MM.1S (cell line): Measurements from ENCODE around the gene TTF1.

Source experiments
- EZH2 ChIP-seq: fragments of 300-600 bp; sonication (generic); optimal IDR thresholded peaks from 2 replicates; pipeline ENCODE3; 2017; ENCODE audit warnings: low read depth, mild to moderate bottlenecking, antibody characterized with exemption, low read length, mixed read lengths
- EZH2phosphoT487 ChIP-seq: fragments of 300-600 bp; sonication (generic); IDR thresholded peaks from 2 replicates; pipeline ENCODE4 v1.6.1; 2018; ENCODE audit warnings: antibody characterized with exemption, low read length
- TF ChIP-seq, protein P1 (sequence below): fragments of 300-600 bp; sonication (generic); IDR thresholded peaks from 2 replicates; pipeline ENCODE4 v1.5.1; 2016; ENCODE audit warnings: antibody characterized with exemption, low read length, mixed read lengths

GRCh38 chr9:132364068-132364467 is 42.6 kb downstream of the TTF1 start:
- TF ChIP-seq, protein P1, sequence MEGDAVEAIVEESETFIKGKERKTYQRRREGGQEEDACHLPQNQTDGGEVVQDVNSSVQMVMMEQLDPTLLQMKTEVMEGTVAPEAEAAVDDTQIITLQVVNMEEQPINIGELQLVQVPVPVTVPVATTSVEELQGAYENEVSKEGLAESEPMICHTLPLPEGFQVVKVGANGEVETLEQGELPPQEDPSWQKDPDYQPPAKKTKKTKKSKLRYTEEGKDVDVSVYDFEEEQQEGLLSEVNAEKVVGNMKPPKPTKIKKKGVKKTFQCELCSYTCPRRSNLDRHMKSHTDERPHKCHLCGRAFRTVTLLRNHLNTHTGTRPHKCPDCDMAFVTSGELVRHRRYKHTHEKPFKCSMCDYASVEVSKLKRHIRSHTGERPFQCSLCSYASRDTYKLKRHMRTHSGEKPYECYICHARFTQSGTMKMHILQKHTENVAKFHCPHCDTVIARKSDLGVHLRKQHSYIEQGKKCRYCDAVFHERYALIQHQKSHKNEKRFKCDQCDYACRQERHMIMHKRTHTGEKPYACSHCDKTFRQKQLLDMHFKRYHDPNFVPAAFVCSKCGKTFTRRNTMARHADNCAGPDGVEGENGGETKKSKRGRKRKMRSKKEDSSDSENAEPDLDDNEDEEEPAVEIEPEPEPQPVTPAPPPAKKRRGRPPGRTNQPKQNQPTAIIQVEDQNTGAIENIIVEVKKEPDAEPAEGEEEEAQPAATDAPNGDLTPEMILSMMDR, result no peak
- TF ChIP-seq EZH2 (no peak), EZH2phosphoT487 (no peak)
